Suprapubic skin (tissue), 4 donors: ENCODE measurements around the gene SLC2A8. TPM values are rescaled to one million over a fixed set of nuclear protein-coding genes. Genes with fewer than 3 reads are reported as not detected.

Experiments
- DNase-seq, 2 donors: peaks; one replicate each; pipeline ENCODE4 v3.0.0-alpha.2; 2019; ENCODE audit warnings: low spot score in 2 of 2
- H3K27ac ChIP-seq: fragments of 200-600 bp; sonication (generic); one replicate; pipeline ENCODE4 v1.5.1; 2019
- H3K27me3 ChIP-seq: fragments of 200-600 bp; sonication (generic); one replicate; pipeline ENCODE4 v1.5.1; 2019
- H3K36me3 ChIP-seq: fragments of 200-600 bp; sonication (generic); one replicate; pipeline ENCODE4 v1.5.1; 2019
- H3K4me1 ChIP-seq: fragments of 200-600 bp; sonication (generic); one replicate; pipeline ENCODE4 v1.5.1; 2019
- H3K4me3 ChIP-seq: fragments of 200-600 bp; sonication (generic); one replicate; pipeline ENCODE4 v1.5.1; 2019; ENCODE audit warnings: mild to moderate bottlenecking
- H3K9me3 ChIP-seq: fragments of 200-600 bp; sonication (generic); one replicate; pipeline ENCODE4 v1.5.1; 2019
- EP300 ChIP-seq: sonication (generic); formaldehyde crosslinking; IDR thresholded peaks from one replicate; pipeline ENCODE4 v1.6.1; 2017; ENCODE audit warnings: antibody characterized with exemption
- POLR2A ChIP-seq, 2 donors: fragments of 450-650 bp; IDR thresholded peaks; one replicate each; pipeline ENCODE4 v1.6.1; 2017; ENCODE audit warnings: antibody characterized with exemption in 2 of 2, mild to moderate bottlenecking in 2 of 2, moderate library complexity in 2 of 2
- POLR2AphosphoS5 ChIP-seq, 3 donors: sonication (generic); formaldehyde crosslinking; IDR thresholded peaks; one replicate each; pipeline ENCODE4 v1.6.1; 2017; ENCODE audit warnings: antibody characterized with exemption in 3 of 3
- WGBS: methylation state at CpG from one replicate; pipeline ENCODE4 v1.1.5; 2018; 5-methylcytosine and 5-hydroxymethylcytosine counted together
- total RNA-seq, 4 donors: library from RNA; depleted of rRNA; stranded (reverse); fragments of >200 nt; gene quantifications; one replicate each; pipeline ENCODE4 v1.1.0, GENCODE V29; 2016
- TF ChIP-seq, protein P1 (sequence below), 2 donors: fragments of 200-600 bp in 1 of 2; fragments of 450-650 bp in 1 of 2; sonication (generic) in 1 of 2; IDR thresholded peaks; one replicate each; pipeline ENCODE4 v1.5.1; 2016 to 2019; ENCODE audit warnings: antibody characterized with exemption in 2 of 2, mild to moderate bottlenecking in 1 of 2, moderate library complexity in 1 of 2

SLC2A8 gene
- total RNA-seq, 4 donors from 2014 or later, result 17.2 to 26.0 (median 21.4) TPM

GRCh38 chr9:127452691-127453090 lies 55.7 kb downstream of the SLC2A8 start:
- TF ChIP-seq EP300, result no peak
- TF ChIP-seq, protein P1, sequence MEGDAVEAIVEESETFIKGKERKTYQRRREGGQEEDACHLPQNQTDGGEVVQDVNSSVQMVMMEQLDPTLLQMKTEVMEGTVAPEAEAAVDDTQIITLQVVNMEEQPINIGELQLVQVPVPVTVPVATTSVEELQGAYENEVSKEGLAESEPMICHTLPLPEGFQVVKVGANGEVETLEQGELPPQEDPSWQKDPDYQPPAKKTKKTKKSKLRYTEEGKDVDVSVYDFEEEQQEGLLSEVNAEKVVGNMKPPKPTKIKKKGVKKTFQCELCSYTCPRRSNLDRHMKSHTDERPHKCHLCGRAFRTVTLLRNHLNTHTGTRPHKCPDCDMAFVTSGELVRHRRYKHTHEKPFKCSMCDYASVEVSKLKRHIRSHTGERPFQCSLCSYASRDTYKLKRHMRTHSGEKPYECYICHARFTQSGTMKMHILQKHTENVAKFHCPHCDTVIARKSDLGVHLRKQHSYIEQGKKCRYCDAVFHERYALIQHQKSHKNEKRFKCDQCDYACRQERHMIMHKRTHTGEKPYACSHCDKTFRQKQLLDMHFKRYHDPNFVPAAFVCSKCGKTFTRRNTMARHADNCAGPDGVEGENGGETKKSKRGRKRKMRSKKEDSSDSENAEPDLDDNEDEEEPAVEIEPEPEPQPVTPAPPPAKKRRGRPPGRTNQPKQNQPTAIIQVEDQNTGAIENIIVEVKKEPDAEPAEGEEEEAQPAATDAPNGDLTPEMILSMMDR (IDR thresholded peaks at IDR 0.05), result no peak
- no peak for TF ChIP-seq POLR2A (IDR thresholded peaks at IDR 0.05)
- TF ChIP-seq POLR2AphosphoS5 (IDR thresholded peaks at IDR 0.05), result no peak

GRCh38 chr9:127455324-127455992 lies 58.5 kb downstream of the SLC2A8 start:
- Histone ChIP-seq H3K36me3 (peaks cover 43% of the 10 kb centered on the region), H3K27me3 (no peaks in the 10 kb centered on the region), H3K4me1 (peaks cover 17% of the 10 kb centered on the region), H3K4me3 (no peak overlapping the region), H3K27ac (no peak overlapping the region), H3K9me3 (no peaks in the 10 kb centered on the region)
- WGBS, result 55% methylated on average over 6 of the region's 6 CpGs
- no peak for TF ChIP-seq EP300
- TF ChIP-seq, protein P1 (IDR thresholded peaks at IDR 0.05), result peak in 1 of 2 donors; percentile 23
- no peak for DNase-seq

More at GRCh38 chr9:127452691-127453090, 55.7 kb downstream of the SLC2A8 start:
- Histone ChIP-seq H3K36me3 (peaks cover 48% of the 10 kb centered on the region), H3K27me3 (no peaks in the 10 kb centered on the region), H3K4me3 (peak overlapping the region; percentile 94), H3K27ac (peak overlapping the region; percentile 23), H3K4me1 (peaks cover 40% of the 10 kb centered on the region), H3K9me3 (no peaks in the 10 kb centered on the region)
- peak in 1 of 2 donors; percentile 78 for DNase-seq
- WGBS, result 68% methylated on average over 3 of the region's 4 CpGs

- H3K4me3 ChIP-seq, result no peak overlapping the region
- H3K9me3 ChIP-seq, result no peaks in the 10 kb centered on the region
- peaks cover 8% of the 10 kb centered on the region for H3K4me1 ChIP-seq
- 92% methylated on average over 15 of the region's 17 CpGs for WGBS
- no peak overlapping the region for H3K27ac ChIP-seq
- no peaks in the 10 kb centered on the region for H3K27me3 ChIP-seq
- TF ChIP-seq EP300 (no peak), POLR2A (IDR thresholded peaks at IDR 0.05) (no peak), POLR2AphosphoS5 (IDR thresholded peaks at IDR 0.05) (no peak)
- TF ChIP-seq, protein P1 (IDR thresholded peaks at IDR 0.05), result no peak
- H3K36me3 ChIP-seq, result peaks cover 60% of the 10 kb centered on the region
- no peak for DNase-seq
These were observed 60.4 kb downstream of the SLC2A8 start for GRCh38 chr9:127457191-127457878.

Other genes with a start within 250 kb of the SLC2A8 start
- gene GARNL3, start 132.4 kb upstream of the SLC2A8 start, total RNA-seq, result 10 to 100 TPM; 12.5 to 23.3 (median 18.4) TPM
- 10 to 100 TPM in 2 of 4 donors, 1 to 10 TPM in 2; 4.8 to 10.7 (median 8.1) TPM for gene ZNF79, start 27.2 kb downstream of the SLC2A8 start, total RNA-seq
- gene RPL12, start 54.2 kb downstream of the SLC2A8 start, total RNA-seq, result 1,000 to 10,000 TPM; 2,291 to 3,774 (median 2,862) TPM
- gene LRSAM1, start 54.3 kb downstream of the SLC2A8 start, total RNA-seq, result 10 to 100 TPM; 31.2 to 84.7 (median 37.2) TPM
- 10 to 100 TPM; 18.4 to 28.2 (median 24.5) TPM for gene STXBP1, start 215.1 kb downstream of the SLC2A8 start, total RNA-seq